Gastrocnemius medialis (tissue), 4 donors: ENCODE results near the gene ANAPC7. TPM values are rescaled to one million over a fixed set of nuclear protein-coding genes. Genes with fewer than 3 reads are reported as not detected.
"Not testable (repeated sequence)": the region's sequence is repeated elsewhere in the genome, so short reads cannot be mapped to it uniquely, and the experiment has no call there.

Experiments used
- ATAC-seq, 2 donors: fragments of 150-250 bp; one replicate each; pipeline ENCODE4 v1.9.1; 2016
- DNase-seq, 2 donors: peaks; one replicate each; pipeline ENCODE4 v3.0.0-alpha.2; 2019
- H3K27ac ChIP-seq, 4 donors: fragments of 200-600 bp; sonication (generic); 1 replicate in 1 of 4; 2 replicates in 3 of 4; pipeline ENCODE4 v1.5.1; 2016 to 2018; ENCODE audit warnings: mild to moderate bottlenecking in 2 of 4, moderate library complexity in 1 of 4
- H3K27me3 ChIP-seq, 3 donors: fragments of 200-600 bp; sonication (generic) in 2 of 3; 1 replicate in 1 of 3; 2 replicates in 2 of 3; pipeline versions ENCODE4 v1.5.1 to v1.6.0; 2016 to 2019; ENCODE audit warnings: mild to moderate bottlenecking in 1 of 3, moderate library complexity in 1 of 3
- H3K36me3 ChIP-seq, 2 donors: fragments of 200-600 bp; sonication (generic) in 1 of 2; one replicate each; pipeline ENCODE4 v1.5.1; 2017 to 2018
- H3K4me1 ChIP-seq, 2 donors: fragments of 200-600 bp; sonication (generic) in 1 of 2; one replicate each; pipeline ENCODE4 v1.5.1; 2016 to 2017; ENCODE audit warnings: mild to moderate bottlenecking in 2 of 2
- H3K4me3 ChIP-seq, 4 donors: fragments of 200-600 bp; sonication (generic) in 3 of 4; 1 replicate in 1 of 4; 2 replicates in 3 of 4; pipeline ENCODE4 v1.5.1; 2016 to 2019; ENCODE audit warnings: mild to moderate bottlenecking in 2 of 4
- H3K9me3 ChIP-seq, 3 donors: fragments of 200-600 bp; sonication (generic) in 2 of 3; 1 replicate in 1 of 3; 2 replicates in 2 of 3; pipeline ENCODE4 v1.5.1; 2016 to 2019
- POLR2A ChIP-seq, 2 donors: fragments of 450-650 bp; IDR thresholded peaks; one replicate each; pipeline ENCODE4 v1.6.1; 2017; ENCODE audit warnings: antibody characterized with exemption in 2 of 2, mild to moderate bottlenecking in 2 of 2, moderate library complexity in 2 of 2
- in situ Hi-C, 4 donors: fragments of 200-750 bp; cut with MboI; loops; one replicate each; pipeline versions ENCODE4 v1.15.0 to v1.8.0; 2017; ENCODE audit warnings: low sequenced_read_pairs in 4 of 4
- intact Hi-C: fragments of 100-400 bp; cut with DNase I; formaldehyde crosslinking; loops from one replicate; pipeline ENCODE4 v1.15.1; 2023; ENCODE audit warnings: low total_unique reads
- total RNA-seq, 4 donors: library from RNA; depleted of rRNA; stranded (reverse); fragments of >200 nt; gene quantifications; one replicate each; pipeline versions ENCODE4 v1.1.0 to v1.2.3, GENCODE V29; 2016
- TF ChIP-seq, protein P1 (sequence below), 5 experiments: fragments of 450-650 bp in 3 of 5; fragments of 200-600 bp in 2 of 5; sonication (generic) in 2 of 5; IDR thresholded peaks in 4 of 5; conservative IDR thresholded peaks in 1 of 5; 1 replicate in 4 of 5; 2 replicates in 1 of 5; pipeline ENCODE4 v1.5.1; 2016 to 2019; ENCODE audit warnings: antibody characterized with exemption in 5 of 5, mild to moderate bottlenecking in 3 of 5, moderate library complexity in 3 of 5

Gene ANAPC7
- total RNA-seq, 4 donors from 2014 or later = 27.5 to 57.1 (median 38.2) TPM

DNA sequence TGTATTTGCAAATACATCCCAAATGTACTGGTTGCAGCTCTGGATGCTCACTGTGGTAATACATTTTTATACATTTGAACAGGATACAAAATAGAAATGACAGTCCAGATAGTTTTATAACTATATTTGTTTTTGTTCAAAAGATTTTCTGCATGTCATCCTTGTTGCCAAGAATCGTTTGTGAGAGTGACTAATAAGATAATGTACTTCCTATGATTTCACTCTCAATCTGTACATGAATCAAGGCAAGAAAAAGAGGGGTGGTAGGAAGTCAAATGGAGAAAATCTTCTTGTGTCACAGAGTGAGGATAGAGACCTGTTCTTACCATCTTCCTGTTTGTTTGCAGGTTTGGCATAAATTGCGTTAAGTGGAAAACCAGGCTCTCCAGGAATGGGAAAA is 32.7 kb upstream of the ANAPC7 start:
- intact Hi-C loops (no loop called here), in situ Hi-C loops (no loop called here)
- Histone ChIP-seq H3K4me1 (no peaks in the 10 kb centered on the region), H3K27ac (no peak overlapping the region), H3K36me3 (peaks cover 0 to 69% of the 10 kb centered on the region in 2 donors), H3K9me3 (no peaks in the 10 kb centered on the region), H3K27me3 (no peaks in the 10 kb centered on the region), H3K4me3 (no peak overlapping the region)
- ATAC-seq (no peak), DNase-seq (no peak)
- no peak for TF ChIP-seq POLR2A (IDR thresholded peaks at IDR 0.05)
- TF ChIP-seq, protein P1, sequence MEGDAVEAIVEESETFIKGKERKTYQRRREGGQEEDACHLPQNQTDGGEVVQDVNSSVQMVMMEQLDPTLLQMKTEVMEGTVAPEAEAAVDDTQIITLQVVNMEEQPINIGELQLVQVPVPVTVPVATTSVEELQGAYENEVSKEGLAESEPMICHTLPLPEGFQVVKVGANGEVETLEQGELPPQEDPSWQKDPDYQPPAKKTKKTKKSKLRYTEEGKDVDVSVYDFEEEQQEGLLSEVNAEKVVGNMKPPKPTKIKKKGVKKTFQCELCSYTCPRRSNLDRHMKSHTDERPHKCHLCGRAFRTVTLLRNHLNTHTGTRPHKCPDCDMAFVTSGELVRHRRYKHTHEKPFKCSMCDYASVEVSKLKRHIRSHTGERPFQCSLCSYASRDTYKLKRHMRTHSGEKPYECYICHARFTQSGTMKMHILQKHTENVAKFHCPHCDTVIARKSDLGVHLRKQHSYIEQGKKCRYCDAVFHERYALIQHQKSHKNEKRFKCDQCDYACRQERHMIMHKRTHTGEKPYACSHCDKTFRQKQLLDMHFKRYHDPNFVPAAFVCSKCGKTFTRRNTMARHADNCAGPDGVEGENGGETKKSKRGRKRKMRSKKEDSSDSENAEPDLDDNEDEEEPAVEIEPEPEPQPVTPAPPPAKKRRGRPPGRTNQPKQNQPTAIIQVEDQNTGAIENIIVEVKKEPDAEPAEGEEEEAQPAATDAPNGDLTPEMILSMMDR (IDR thresholded peaks at IDR 0.05 in 4 of 5, conservative IDR thresholded peaks at IDR 0.05 in 1 of 5) = no peak

DNA sequence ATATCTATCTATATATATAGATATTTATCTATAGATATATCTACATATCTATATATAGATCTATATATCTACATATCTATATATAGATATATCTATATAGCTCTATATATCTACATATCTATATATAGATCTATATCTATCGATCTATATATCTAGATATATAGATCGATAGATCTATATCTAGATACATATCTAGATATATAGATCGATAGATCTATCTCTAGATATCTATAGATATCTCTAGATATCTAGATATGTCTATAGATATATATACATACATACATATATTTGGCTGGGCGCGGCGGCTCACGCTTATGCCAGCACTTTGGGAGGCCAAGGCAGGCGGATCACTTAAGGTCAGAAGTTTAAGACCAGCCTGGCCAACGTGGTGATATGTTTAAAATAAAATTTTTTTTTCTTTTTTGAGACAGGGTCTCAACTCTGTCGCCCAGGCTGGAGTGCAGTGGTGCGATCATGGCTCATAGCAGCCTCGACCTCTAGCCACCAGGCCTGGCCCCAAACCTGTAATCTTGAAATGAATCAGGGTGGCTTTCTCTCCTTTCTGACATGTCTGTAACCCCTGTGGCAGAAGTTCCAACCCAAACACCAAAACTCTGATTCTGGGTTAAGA is 28.6 kb upstream of the ANAPC7 start:
- TF ChIP-seq POLR2A (IDR thresholded peaks at IDR 0.05) = no peak
- TF ChIP-seq, protein P1 (IDR thresholded peaks at IDR 0.05 in 4 of 5, conservative IDR thresholded peaks at IDR 0.05 in 1 of 5) = no peak
- H3K9me3 ChIP-seq = no peaks in the 10 kb centered on the region
- ATAC-seq (no peak), DNase-seq (no peak)
- in situ Hi-C loops (loop anchor here in 1 of 4 donors (5.0 kb wide), 1 partner anchor 330 kb away; no protein-coding TSS in a partner anchor), intact Hi-C loops (loop anchor here (1.0 kb wide), 1 partner anchor 332 kb away; no protein-coding TSS in a partner anchor)
- H3K27ac ChIP-seq = peak overlapping the region in 2 of 4 donors; percentile 31 to 33
- no peaks in the 10 kb centered on the region for H3K27me3 ChIP-seq
- H3K36me3 ChIP-seq = peaks cover 0 to 30% of the 10 kb centered on the region in 2 donors
- peak overlapping the region; percentile 59 to 61 (median 60) for H3K4me3 ChIP-seq
- H3K4me1 ChIP-seq = no peaks in the 10 kb centered on the region

DNA sequence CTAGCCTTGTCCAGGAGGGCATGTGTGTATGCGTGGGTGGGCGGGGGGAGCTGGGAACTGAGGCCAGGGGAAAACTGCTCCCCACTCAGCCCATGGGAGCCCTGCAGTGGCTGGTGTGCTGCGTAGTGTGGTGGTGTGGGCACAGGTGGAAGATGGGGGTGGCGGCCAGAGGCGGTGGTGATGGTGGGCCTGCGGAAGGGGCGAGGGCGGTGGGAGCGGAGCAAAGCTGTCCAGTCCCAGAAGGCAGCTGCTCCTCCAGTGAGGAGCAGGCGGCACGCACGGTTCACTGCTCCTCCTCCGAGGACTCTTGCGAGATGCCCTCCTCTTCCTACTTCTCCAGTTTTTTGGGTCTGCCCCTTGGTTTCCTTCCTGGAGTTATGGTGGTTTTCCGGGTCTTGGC is 26.2 kb upstream of the ANAPC7 start:
- DNase-seq, H3K27ac ChIP-seq, H3K27me3 ChIP-seq, intact Hi-C loops, H3K36me3 ChIP-seq, H3K4me1 ChIP-seq, H3K4me3 ChIP-seq, ATAC-seq, H3K9me3 ChIP-seq: not testable (repeated sequence)
- in situ Hi-C loops = loop anchor here (5.0 to 10.0 kb wide), 3 partner anchors 327 to 335 kb away; no protein-coding TSS in a partner anchor

DNA sequence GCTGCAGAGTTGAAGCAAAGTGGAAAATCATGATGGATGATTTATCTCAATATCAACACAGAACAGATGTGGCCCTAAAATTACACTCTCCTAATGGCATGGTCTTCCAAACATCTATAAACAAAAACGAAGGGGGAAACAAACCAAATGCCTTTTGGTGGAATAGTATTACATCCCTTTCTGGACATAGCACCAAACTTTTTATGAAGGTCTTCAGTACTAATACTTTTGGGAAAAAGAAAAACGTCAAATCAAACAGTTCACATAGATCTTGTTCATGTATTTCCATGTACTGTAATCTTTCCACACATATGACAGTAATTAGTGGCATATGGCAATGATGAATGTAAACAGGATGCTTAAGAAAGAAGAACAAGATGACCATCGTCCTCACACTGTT is 22.9 kb upstream of the ANAPC7 start:
- in situ Hi-C loops (loop anchor here in 3 of 4 donors (5.0 to 10.0 kb wide), 3 partner anchors 324 to 332 kb away; no protein-coding TSS in a partner anchor), intact Hi-C loops (no loop called here)
- Histone ChIP-seq H3K27ac (no peak overlapping the region), H3K4me3 (no peak overlapping the region), H3K4me1 (no peaks in the 10 kb centered on the region), H3K27me3 (no peaks in the 10 kb centered on the region), H3K9me3 (no peaks in the 10 kb centered on the region), H3K36me3 (no peaks in the 10 kb centered on the region)
- ATAC-seq (no peak), DNase-seq (no peak)
- TF ChIP-seq POLR2A (IDR thresholded peaks at IDR 0.05) = no peak
- TF ChIP-seq, protein P1 (IDR thresholded peaks at IDR 0.05 in 4 of 5, conservative IDR thresholded peaks at IDR 0.05 in 1 of 5) = no peak

DNA sequence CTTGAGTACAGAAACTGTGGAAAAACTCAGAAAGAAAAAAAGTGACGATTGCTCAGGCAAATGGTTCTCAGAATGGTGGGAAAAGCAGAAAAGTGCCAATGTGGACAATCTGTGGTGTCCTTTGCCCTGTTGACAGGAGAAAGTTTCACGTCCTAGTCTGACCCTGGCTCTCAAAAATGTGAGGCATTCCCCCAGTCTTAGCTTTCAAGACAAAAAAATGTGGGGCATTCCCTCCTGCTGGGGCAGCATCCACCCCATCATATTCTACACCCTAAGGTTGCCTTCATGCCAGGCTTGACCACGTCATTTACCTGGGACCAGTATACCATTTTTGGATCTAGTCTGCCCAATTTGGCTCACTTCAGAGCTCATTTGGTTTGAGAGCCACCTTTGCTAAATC is 20.7 kb upstream of the ANAPC7 start:
- Histone ChIP-seq H3K4me3 (no peak overlapping the region), H3K9me3 (no peaks in the 10 kb centered on the region), H3K36me3 (no peaks in the 10 kb centered on the region), H3K27me3 (no peaks in the 10 kb centered on the region), H3K4me1 (no peaks in the 10 kb centered on the region), H3K27ac (no peak overlapping the region)
- ATAC-seq (no peak), DNase-seq (no peak)
- TF ChIP-seq POLR2A (IDR thresholded peaks at IDR 0.05) = no peak
- TF ChIP-seq, protein P1 (IDR thresholded peaks at IDR 0.05 in 4 of 5, conservative IDR thresholded peaks at IDR 0.05 in 1 of 5) = no peak
- intact Hi-C loops = no loop called here
- in situ Hi-C loops = loop anchor here in 1 of 4 donors (10.0 kb wide), 1 partner anchor 329 kb away; no protein-coding TSS in a partner anchor
